ENCODE measurements around the gene INSIG1.

DNA sequence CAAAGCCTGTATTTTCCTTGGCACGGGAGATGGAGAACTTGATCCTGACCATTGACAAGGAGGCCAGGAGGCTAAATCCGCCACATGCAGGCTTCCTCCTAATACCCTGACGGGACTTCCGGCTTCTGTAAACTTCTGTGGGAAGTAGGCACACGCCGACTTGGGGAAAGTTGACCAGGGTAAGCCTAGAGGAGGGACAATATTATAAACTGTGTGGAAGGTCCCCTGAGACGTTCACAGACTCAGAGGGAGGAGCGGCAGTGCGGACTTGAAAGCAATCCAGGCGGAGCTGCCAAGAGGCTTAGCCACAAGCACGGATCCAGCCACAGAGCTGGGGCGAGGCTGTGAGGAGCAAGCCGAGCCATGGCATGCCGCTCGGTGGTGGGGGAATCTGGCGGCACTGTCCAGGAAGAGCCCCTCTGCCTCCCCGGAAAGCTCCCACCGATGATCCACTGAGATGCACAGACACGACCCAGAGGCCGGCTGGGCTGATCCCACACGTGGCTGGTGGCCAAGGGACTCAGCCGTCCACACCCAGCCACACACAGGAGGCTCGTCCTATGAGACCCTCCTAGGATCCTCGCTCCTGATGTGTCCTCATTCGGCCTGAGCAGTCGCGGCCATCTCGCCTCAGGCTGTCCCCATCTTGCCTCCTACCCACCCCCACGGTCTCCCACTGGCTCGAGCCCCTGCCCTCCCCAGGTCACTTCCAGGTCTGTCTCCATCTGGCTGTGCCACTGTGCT is 40.0 kb upstream of the INSIG1 start:
- TF ChIP-seq, protein P1, sequence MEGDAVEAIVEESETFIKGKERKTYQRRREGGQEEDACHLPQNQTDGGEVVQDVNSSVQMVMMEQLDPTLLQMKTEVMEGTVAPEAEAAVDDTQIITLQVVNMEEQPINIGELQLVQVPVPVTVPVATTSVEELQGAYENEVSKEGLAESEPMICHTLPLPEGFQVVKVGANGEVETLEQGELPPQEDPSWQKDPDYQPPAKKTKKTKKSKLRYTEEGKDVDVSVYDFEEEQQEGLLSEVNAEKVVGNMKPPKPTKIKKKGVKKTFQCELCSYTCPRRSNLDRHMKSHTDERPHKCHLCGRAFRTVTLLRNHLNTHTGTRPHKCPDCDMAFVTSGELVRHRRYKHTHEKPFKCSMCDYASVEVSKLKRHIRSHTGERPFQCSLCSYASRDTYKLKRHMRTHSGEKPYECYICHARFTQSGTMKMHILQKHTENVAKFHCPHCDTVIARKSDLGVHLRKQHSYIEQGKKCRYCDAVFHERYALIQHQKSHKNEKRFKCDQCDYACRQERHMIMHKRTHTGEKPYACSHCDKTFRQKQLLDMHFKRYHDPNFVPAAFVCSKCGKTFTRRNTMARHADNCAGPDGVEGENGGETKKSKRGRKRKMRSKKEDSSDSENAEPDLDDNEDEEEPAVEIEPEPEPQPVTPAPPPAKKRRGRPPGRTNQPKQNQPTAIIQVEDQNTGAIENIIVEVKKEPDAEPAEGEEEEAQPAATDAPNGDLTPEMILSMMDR (IDR thresholded peaks at IDR 0.05), result no peak
- TF ChIP-seq POLR2A (IDR thresholded peaks at IDR 0.05), result no peak

Data from adrenal gland (tissue), 5 donors.